Measurements from ENCODE around the gene TRIM62.

The TRIM62 gene

GRCh38 chr1:33165209-33165608 is 16.6 kb downstream of the TRIM62 start:
- no peak overlapping the region for H3K27ac ChIP-seq
- no peak for TF ChIP-seq ZFX (IDR thresholded peaks at IDR 0.05; ENCODE audit: borderline replicate concordance)
- TF ChIP-seq CTCF (IDR thresholded peaks at IDR 0.05): no peak

- TF ChIP-seq ZFX (IDR thresholded peaks at IDR 0.05; ENCODE audit: borderline replicate concordance): no peak
- TF ChIP-seq CTCF (IDR thresholded peaks at IDR 0.05): no peak
- no peak overlapping the region for H3K27ac ChIP-seq
Measured at GRCh38 chr1:33163621-33164519, 18.0 kb downstream of the TRIM62 start.

GRCh38 chr1:33162141-33162540 is 19.7 kb downstream of the TRIM62 start:
- no peak overlapping the region for H3K27ac ChIP-seq
- TF ChIP-seq CTCF (IDR thresholded peaks at IDR 0.05) (no peak), ZFX (IDR thresholded peaks at IDR 0.05; ENCODE audit: borderline replicate concordance) (no peak)

- H3K27ac ChIP-seq: no peak overlapping the region
- TF ChIP-seq ZFX (IDR thresholded peaks at IDR 0.05; ENCODE audit: borderline replicate concordance): no peak
- no peak for TF ChIP-seq CTCF (IDR thresholded peaks at IDR 0.05)
Measured at GRCh38 chr1:33161061-33161681, 20.7 kb downstream of the TRIM62 start.

GRCh38 chr1:33159577-33159976 is 22.3 kb downstream of the TRIM62 start:
- H3K27ac ChIP-seq: no peak overlapping the region
- TF ChIP-seq CTCF (IDR thresholded peaks at IDR 0.05): no peak
- TF ChIP-seq ZFX (IDR thresholded peaks at IDR 0.05; ENCODE audit: borderline replicate concordance): no peak

- TF ChIP-seq CTCF (IDR thresholded peaks at IDR 0.05) (no peak), ZFX (IDR thresholded peaks at IDR 0.05; ENCODE audit: borderline replicate concordance) (no peak)
Measured at GRCh38 chr1:33158366-33158765, 23.5 kb downstream of the TRIM62 start.

GRCh38 chr1:33157131-33157530 is 24.7 kb downstream of the TRIM62 start:
- TF ChIP-seq CTCF (IDR thresholded peaks at IDR 0.05) (no peak), ZFX (IDR thresholded peaks at IDR 0.05; ENCODE audit: borderline replicate concordance) (no peak)
- no peak overlapping the region for H3K27ac ChIP-seq

More at GRCh38 chr1:33158366-33158765, 23.5 kb downstream of the TRIM62 start:
- H3K27ac ChIP-seq: no peak overlapping the region
